ENCODE data around the gene TLE7. TPM values are rescaled to one million over a fixed set of nuclear protein-coding genes. Genes with fewer than 3 reads are reported as not detected.

TLE7 gene
- total and polyA plus RNA-seq, 2 of the 8 experiments (the other 6 are each of a cell fraction or from before 2014, with no cell fraction given) = 0.03 TPM; not detected in 1

GRCh38 chr16:71490361-71490760 is 48.5 kb upstream of the TLE7 start:
- no peak overlapping the region for H2AK5ac ChIP-seq (ENCODE audit: low read depth, low read length)
- no peak overlapping the region for H3K27ac ChIP-seq (ENCODE audit: low read depth, low read length)
- no peak overlapping the region for H3K9ac ChIP-seq (replicated peaks in 1 of 4; ENCODE audit: extremely low read depth in 1 of 4, low read depth in 3 of 4, low read length in 3 of 4)
- H4K20me1 ChIP-seq (replicated peaks in 1 of 2; ENCODE audit: control insufficient read depth in 1 of 2, insufficient read depth in 2 of 2, low read length in 2 of 2) = no peaks in the 10 kb centered on the region
- DNase-seq (ENCODE audit: low read depth in 1 of 2, low spot score in 2 of 2) (no peak), FAIRE-seq (no peak)
- no peak overlapping the region for H2BK12ac ChIP-seq (ENCODE audit: low read depth, low read length)
- H2BK15ac ChIP-seq (ENCODE audit: low read length) = no peak overlapping the region
- no peak for TF ChIP-seq EZH2 (IDR thresholded peaks at IDR 0.05; ENCODE audit: low read depth, low read length, severe bottlenecking)
- no peak for TF ChIP-seq EGR1 (IDR thresholded peaks at IDR 0.05; ENCODE audit: borderline replicate concordance, low read depth, low read length)
- no peak for TF ChIP-seq SP1 (IDR thresholded peaks at IDR 0.05; ENCODE audit: low read depth, low read length)
- TF ChIP-seq, protein P1, sequence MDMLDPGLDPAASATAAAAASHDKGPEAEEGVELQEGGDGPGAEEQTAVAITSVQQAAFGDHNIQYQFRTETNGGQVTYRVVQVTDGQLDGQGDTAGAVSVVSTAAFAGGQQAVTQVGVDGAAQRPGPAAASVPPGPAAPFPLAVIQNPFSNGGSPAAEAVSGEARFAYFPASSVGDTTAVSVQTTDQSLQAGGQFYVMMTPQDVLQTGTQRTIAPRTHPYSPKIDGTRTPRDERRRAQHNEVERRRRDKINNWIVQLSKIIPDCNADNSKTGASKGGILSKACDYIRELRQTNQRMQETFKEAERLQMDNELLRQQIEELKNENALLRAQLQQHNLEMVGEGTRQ (IDR thresholded peaks at IDR 0.05; ENCODE audit: low read length) = no peak
- TF ChIP-seq KDM1A (IDR thresholded peaks at IDR 0.05; ENCODE audit: borderline replicate concordance, low read length) = no peak
- TF ChIP-seq, protein P2, sequence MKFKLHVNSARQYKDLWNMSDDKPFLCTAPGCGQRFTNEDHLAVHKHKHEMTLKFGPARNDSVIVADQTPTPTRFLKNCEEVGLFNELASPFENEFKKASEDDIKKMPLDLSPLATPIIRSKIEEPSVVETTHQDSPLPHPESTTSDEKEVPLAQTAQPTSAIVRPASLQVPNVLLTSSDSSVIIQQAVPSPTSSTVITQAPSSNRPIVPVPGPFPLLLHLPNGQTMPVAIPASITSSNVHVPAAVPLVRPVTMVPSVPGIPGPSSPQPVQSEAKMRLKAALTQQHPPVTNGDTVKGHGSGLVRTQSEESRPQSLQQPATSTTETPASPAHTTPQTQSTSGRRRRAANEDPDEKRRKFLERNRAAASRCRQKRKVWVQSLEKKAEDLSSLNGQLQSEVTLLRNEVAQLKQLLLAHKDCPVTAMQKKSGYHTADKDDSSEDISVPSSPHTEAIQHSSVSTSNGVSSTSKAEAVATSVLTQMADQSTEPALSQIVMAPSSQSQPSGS (IDR thresholded peaks at IDR 0.05; ENCODE audit: low read length) = no peak
- no peak for TF ChIP-seq FOSL1 (IDR thresholded peaks at IDR 0.05; ENCODE audit: insufficient read depth, low read depth, low read length)
- TF ChIP-seq PHF8 (conservative IDR thresholded peaks at IDR 0.05; ENCODE audit: low read depth, low read length) = no peak
- H3K23ac ChIP-seq (ENCODE audit: insufficient read length) = no peak overlapping the region
- H3K4me2 ChIP-seq (ENCODE audit: insufficient read depth in 1 of 2, low read depth in 2 of 2, low read length in 2 of 2) = no peak overlapping the region
- ChIA-PET POLR2A (ENCODE audit: partially characterized antibody) (no interaction called here), CTCF (ENCODE audit: partially characterized antibody) (interaction anchor here (1.3 to 7.6 kb wide), 6 partner anchors 9 to 78 kb away, joined by 5 to 68 read pairs (median 5); partner anchors contain the start of genes CHST4 and ZNF23)
- no peak overlapping the region for H3K4me3 ChIP-seq (ENCODE audit: extremely low read depth in 1 of 4, insufficient read depth in 2 of 4, low read depth in 3 of 4, low read length in 4 of 4)
- no peak overlapping the region for H4K5ac ChIP-seq (ENCODE audit: insufficient read length, low read depth, low read length)
- no peak overlapping the region for H2AFZ ChIP-seq (ENCODE audit: low read length)
- no peaks in the 10 kb centered on the region; a peak in 1 of 7 replicates for H3K27me3 ChIP-seq (replicated peaks in 1 of 4; ENCODE audit: control insufficient read depth in 3 of 4, extremely low read depth in 1 of 4, insufficient read depth in 3 of 4, low read length in 3 of 4)
- H4K91ac ChIP-seq (replicated peaks; ENCODE audit: insufficient read length, low read length) = no peak overlapping the region
- H4K8ac ChIP-seq (ENCODE audit: extremely low read depth, insufficient read depth, low read length) = no peak overlapping the region
- no peak overlapping the region for H2BK120ac ChIP-seq (replicated peaks; ENCODE audit: low read depth, low read length)
- no peak overlapping the region for H3K14ac ChIP-seq (ENCODE audit: insufficient read length)
- no peak overlapping the region for H3K56ac ChIP-seq (replicated peaks; ENCODE audit: insufficient read length, low read depth, low read length)
- no peaks in the 10 kb centered on the region for H3K79me2 ChIP-seq (ENCODE audit: control insufficient read depth in 1 of 2, insufficient read depth in 2 of 2, low read length in 2 of 2)
- H2BK20ac ChIP-seq (ENCODE audit: low read length) = no peak overlapping the region
- H3K4me1 ChIP-seq (replicated peaks in 1 of 4; ENCODE audit: control insufficient read depth in 3 of 4, insufficient read depth in 4 of 4, low read length in 3 of 4) = no peaks in the 10 kb centered on the region
- no peaks in the 10 kb centered on the region for H3K36me3 ChIP-seq (ENCODE audit: control insufficient read depth in 2 of 4, insufficient read depth in 4 of 4, low read length in 3 of 4)
- no peak overlapping the region for H3K18ac ChIP-seq (ENCODE audit: extremely low read depth, low read length)
- no peak overlapping the region for H3K4ac ChIP-seq (replicated peaks; ENCODE audit: insufficient read length, low read depth, low read length)
- H3K79me1 ChIP-seq (ENCODE audit: low read depth, low read length) = no peaks in the 10 kb centered on the region
- H3K9me3 ChIP-seq (ENCODE audit: insufficient read depth in 2 of 2, low read depth in 1 of 2, low read length in 1 of 2) = no peaks in the 10 kb centered on the region
- H3K23me2 ChIP-seq (ENCODE audit: low read depth, low read length) = 0 out of 2 replicates have a peak, but pooled peaks cover 2% of the 10 kb centered on the region
- no peak overlapping the region for H2BK5ac ChIP-seq (ENCODE audit: low read depth, low read length)
